K562 (cell line): Measurements from ENCODE around the gene COA3. TPM values are rescaled to one million over a fixed set of nuclear protein-coding genes. Genes with fewer than 3 reads are reported as not detected.

ENCODE experiments used
- ATAC-seq: fragments of 200-7000 bp; cut with Tn5 transposase; 3 replicates; pipeline ENCODE4 v1.9.1; 2020; ENCODE audit warnings: moderate library complexity
- BruUV-seq: library from RNA; stranded (reverse); fragments of 400-500 nt; replicated peaks from 2 replicates; lab custom pipeline; 2021; lab: Mats Ljungman, UMichigan
- CTCF ChIA-PET: fragments of 300-600 bp; formaldehyde crosslinking; extraction: SDS; loops from one replicate; lab custom pipeline; 2021; ENCODE audit warnings: low intra/inter-chr PET ratio; lab: Yijun Ruan, JAX
- POLR2A ChIA-PET: fragments of 300-600, 350-650 bp; sonication (Branson Sonifier 250); formaldehyde crosslinking; extraction: SDS; loops from one replicate; lab custom pipeline; 2021; ENCODE audit warnings: antibody characterized with exemption, inconsistent platforms; lab: Yijun Ruan, JAX
- DNase-seq, 4 experiments: peaks; one replicate each; pipeline versions ENCODE4 v3.0.0 to v3.0.0-alpha.2; 2011 to 2018; ENCODE audit warnings: low spot score in 3 of 4, mixed read lengths in 3 of 4; ENCODE audit errors: extremely low read depth in 1 of 4
- FAIRE-seq: peaks from 2 replicates; lab custom pipeline; 2011; peaks lifted over from hg19 to GRCh38; lab: Jason Lieb, UNC
- H2AFZ ChIP-seq: 2 replicates; pipeline ENCODE4 v1.6.0; 2011; ENCODE audit warnings: low read depth, low read length, control low read depth, inconsistent platforms
- H3K27ac ChIP-seq: fragments of 200-600 bp; 3 replicates; pipeline ENCODE4 v1.8.0; 2011; ENCODE audit warnings: low read depth, mild to moderate bottlenecking, control low read depth, inconsistent platforms, low read length, moderate library complexity, mixed read lengths; ENCODE audit errors: extremely low read depth
- H3K27me3 ChIP-seq, 2 experiments: fragments of 300-600 bp in 1 of 2; 2 replicates in 1 of 2; 3 replicates in 1 of 2; pipeline versions ENCODE4 v1.6.0 to v1.8.0; 2011; ENCODE audit warnings: inconsistent platforms in 2 of 2, low read length in 2 of 2, mild to moderate bottlenecking in 1 of 2, mixed read lengths in 1 of 2, moderate library complexity in 1 of 2; ENCODE audit not compliant: control insufficient read depth in 2 of 2, insufficient read depth in 2 of 2
- H3K36me3 ChIP-seq: fragments of 300-600 bp; 3 replicates; pipeline ENCODE4 v1.8.0; 2011; ENCODE audit warnings: mild to moderate bottlenecking, low read length, inconsistent platforms; ENCODE audit not compliant: control insufficient read depth, insufficient read depth
- H3K4me1 ChIP-seq, 2 experiments: fragments of 200-600 bp in 1 of 2; replicated peaks in 1 of 2; 2 replicates in 1 of 2; 3 replicates in 1 of 2; pipeline versions ENCODE4 v1.5.1 to v1.8.0; 2011; ENCODE audit warnings: inconsistent platforms in 2 of 2, low read length in 2 of 2, mild to moderate bottlenecking in 1 of 2, mixed read lengths in 1 of 2, moderate library complexity in 1 of 2; ENCODE audit not compliant: control insufficient read depth in 2 of 2, insufficient read depth in 2 of 2
- H3K4me2 ChIP-seq: 2 replicates; pipeline ENCODE4 v1.6.1; 2011; ENCODE audit warnings: low read length, control low read depth, inconsistent platforms, mixed read lengths; ENCODE audit not compliant: insufficient read depth
- H3K4me3 ChIP-seq: fragments of 200-600 bp; sonication (generic), shearing (Covaris generic); 2 replicates; pipeline ENCODE4 v1.5.1; 2016; ENCODE audit warnings: control low read depth, inconsistent platforms
- H3K79me2 ChIP-seq: fragments of 200-600 bp; 3 replicates; pipeline ENCODE4 v1.8.0; 2011; ENCODE audit warnings: low read length, inconsistent platforms; ENCODE audit not compliant: control insufficient read depth, insufficient read depth
- H3K9ac ChIP-seq, 2 experiments: 2 replicates each; pipeline versions ENCODE4 v1.6.0 to v1.6.1; 2011; ENCODE audit warnings: low read depth in 2 of 2, low read length in 2 of 2, control low read depth in 1 of 2, inconsistent platforms in 1 of 2, mild to moderate bottlenecking in 1 of 2, mixed read lengths in 1 of 2; ENCODE audit not compliant: insufficient read depth in 1 of 2
- H3K9me1 ChIP-seq: one replicate; pipeline ENCODE4 v1.6.0; 2011; ENCODE audit warnings: inconsistent platforms, mild to moderate bottlenecking, low read length, moderate library complexity; ENCODE audit not compliant: control insufficient read depth, insufficient read depth
- H3K9me3 ChIP-seq: replicated peaks from 2 replicates; pipeline ENCODE4 v1.5.1; 2011; ENCODE audit warnings: low read depth, low read length, inconsistent platforms; ENCODE audit not compliant: control insufficient read depth, insufficient read depth
- H4K20me1 ChIP-seq: replicated peaks from 2 replicates; pipeline ENCODE4 v1.6.1; 2011; ENCODE audit warnings: low read length, inconsistent platforms, mixed read lengths; ENCODE audit not compliant: control insufficient read depth, insufficient read depth
- CC2D1A ChIP-seq: fragments of 450-650 bp; IDR thresholded peaks from 2 replicates; pipeline ENCODE4 v1.6.1; 2017; ENCODE audit warnings: mild to moderate bottlenecking
- GATAD2A ChIP-seq: fragments of 450-650 bp; IDR thresholded peaks from 2 replicates; pipeline ENCODE4 v1.6.1; 2017
- NFIC ChIP-seq: fragments of 450-650 bp; IDR thresholded peaks from 2 replicates; pipeline ENCODE4 v1.6.1; 2017; ENCODE audit warnings: mild to moderate bottlenecking, inconsistent platforms
- POLR2A ChIP-seq: fragments of 450-650 bp; conservative IDR thresholded peaks from 2 replicates; pipeline ENCODE4 v1.6.1; 2016
- PPARD ChIP-seq: fragments of 250-450 bp; sonication (Bioruptor Pico); IDR thresholded peaks from 2 replicates; pipeline ENCODE4 v1.8.0; 2022; ENCODE audit warnings: inconsistent platforms, mild to moderate bottlenecking, moderate library complexity
- RFX1 ChIP-seq: fragments of 450-650 bp; IDR thresholded peaks from 2 replicates; pipeline ENCODE4 v1.6.1; 2016; ENCODE audit warnings: mild to moderate bottlenecking, moderate library complexity
- SIRT6 ChIP-seq: IDR thresholded peaks from one replicate; pipeline ENCODE4 v1.6.1; 2012; ENCODE audit warnings: low read depth, mild to moderate bottlenecking, control low read depth, inconsistent platforms, low read length, moderate library complexity
- TCF7 ChIP-seq: sonication (generic); IDR thresholded peaks from 2 replicates; pipeline ENCODE4 v1.6.1; 2016; ENCODE audit warnings: antibody characterized with exemption, borderline replicate concordance
- WGBS: fragments of 100-300 bp; shearing (Covaris generic); methylation state at CpG from one replicate; pipeline ENCODE4 v1.1.6; 2016; ENCODE audit warnings: low coverage, mixed read lengths; ENCODE audit not compliant: insufficient coverage; ENCODE audit errors: missing lambda C conversion rate; 5-methylcytosine and 5-hydroxymethylcytosine counted together
- in situ Hi-C: fragments of 300-500 bp; cut with MboI; formaldehyde crosslinking; loops from 4 replicates; pipeline ENCODE4 v1.15.0; 2018; ENCODE audit warnings: inconsistent platforms, mixed read lengths
- intact Hi-C: fragments of 100-400 bp; cut with micrococcal nuclease; formaldehyde crosslinking; loops from 2 replicates; pipeline ENCODE4 v1.14.2; 2022
- polyA plus RNA-seq, 8 experiments: library from polyadenylated mRNA; depleted of rRNA in 4 of 8; stranded (reverse) in 5 of 8; unstranded in 3 of 8; fragments of >200 nt; fragmentation: Nextera tagmentation in 2 of 8; fragmentation: Illumina TruSeq in 1 of 8; extraction: Ambion mirVana in 2 of 8; extraction: Trizol in 1 of 8; gene quantifications; 2 replicates each; pipeline versions ENCODE4 v1.2.1 to v1.2.3, GENCODE V29; 2011 to 2014; ENCODE audit warnings: inconsistent platforms in 1 of 8, missing spikeins in 1 of 8
- total RNA-seq, 7 experiments: library from RNA; depleted of rRNA in 6 of 7; stranded (reverse); fragments of >200 nt in 6 of 7; fragmentation: Illumina TruSeq in 2 of 7; extraction: Trizol in 2 of 7; gene quantifications; 2 replicates each; pipeline versions ENCODE4 v1.2.1 to v1.2.3, GENCODE V29; 2011 to 2021; ENCODE audit warnings: low replicate concordance in 1 of 7

Gene COA3
- total and polyA plus RNA-seq, 9 of the 15 experiments (the other 6 are each of a cell fraction or from before 2014, with no cell fraction given), result 49.6 to 153 (median 61.4) TPM

DNA sequence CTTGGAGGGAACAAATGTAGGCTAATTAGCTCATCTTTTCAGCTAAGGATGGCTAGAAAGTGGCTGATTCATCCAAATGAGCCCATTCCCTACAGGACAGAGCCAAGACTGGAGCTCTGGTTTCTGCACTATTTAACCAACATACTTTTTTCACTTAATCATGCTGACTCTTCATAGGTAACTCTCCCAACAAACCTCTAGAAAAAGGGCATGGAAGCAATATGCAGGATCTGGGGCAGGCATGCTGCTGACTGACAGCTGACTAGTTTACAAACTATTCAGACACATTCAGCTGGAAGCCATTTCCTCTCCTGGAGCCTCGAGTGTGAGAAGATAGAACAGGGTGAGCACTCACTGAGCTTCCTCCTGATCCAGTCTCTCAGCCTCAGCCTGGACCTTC is 19.4 kb upstream of the COA3 start:
- ChIA-PET POLR2A (interaction anchor here (0.6 to 1.4 kb wide), 10 partner anchors 12 to 895 kb away, joined by 3 to 7 read pairs (median 3); partner anchors contain the start of genes COA3, PSME3 and VPS25), CTCF (no interaction called here)
- H3K4me3 ChIP-seq, result no peak overlapping the region
- DNase-seq (no peak), FAIRE-seq (no peak), ATAC-seq (no peak)
- H3K9me1 ChIP-seq, result no peaks in the 10 kb centered on the region
- no peak overlapping the region for H2AFZ ChIP-seq
- intact Hi-C loops, result no loop called here
- WGBS, result 71% methylated on average over 1 of the region's 1 CpG
- in situ Hi-C loops, result no loop called here
- no peak overlapping the region; a peak in 1 of 4 replicates for H3K9ac ChIP-seq
- peaks cover 13% of the 10 kb centered on the region for H3K79me2 ChIP-seq
- BruUV-seq, result no TSS peak
- no peak for TF ChIP-seq TCF7
- TF ChIP-seq RFX1, result no peak
- no peak for TF ChIP-seq PPARD (CRISPR knock-in tag)
- no peak for TF ChIP-seq CC2D1A
- no peak for TF ChIP-seq GATAD2A
- H3K4me1 ChIP-seq, result no peaks in the 10 kb centered on the region
- no peaks in the 10 kb centered on the region for H4K20me1 ChIP-seq
- H3K27me3 ChIP-seq, result no peaks in the 10 kb centered on the region
- H3K4me2 ChIP-seq, result no peak overlapping the region
- H3K27ac ChIP-seq, result no peak overlapping the region
- peaks cover 92% of the 10 kb centered on the region for H3K36me3 ChIP-seq
- H3K9me3 ChIP-seq, result no peaks in the 10 kb centered on the region

DNA sequence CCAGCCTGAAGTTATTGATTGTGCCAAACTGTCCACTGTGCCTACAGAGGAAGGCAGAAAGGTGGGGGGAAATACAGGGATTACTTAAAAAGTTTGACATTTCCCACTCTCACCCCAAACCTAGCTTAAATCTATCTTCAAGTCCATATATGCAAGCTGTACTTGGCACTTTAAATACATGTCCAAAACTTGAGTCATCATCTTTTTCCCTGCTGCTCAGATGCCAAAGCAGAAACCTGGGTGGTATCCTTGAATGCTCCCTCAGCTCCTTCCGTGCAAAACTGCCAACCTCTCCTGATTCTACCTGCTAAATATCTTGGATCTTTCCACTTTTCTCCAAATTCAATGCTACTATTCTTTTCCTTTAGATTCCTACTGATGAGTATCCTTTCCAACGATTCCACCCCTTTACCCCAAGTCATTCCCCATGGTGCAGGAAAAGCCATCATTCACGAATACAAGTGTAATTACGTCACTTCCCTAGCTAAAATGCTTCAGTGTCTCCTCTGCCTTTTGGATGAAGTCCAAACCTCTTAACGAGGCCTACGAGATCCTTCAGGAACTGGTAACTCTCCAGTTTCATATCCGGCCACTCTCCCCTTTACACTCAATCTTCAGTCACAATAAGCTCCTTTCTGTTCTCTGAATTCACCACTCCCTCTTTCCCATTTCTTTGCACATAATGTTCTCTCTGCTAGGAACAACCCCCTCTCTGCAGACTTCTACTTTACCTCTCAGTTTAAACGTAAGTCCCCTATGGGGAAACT is 16.3 kb upstream of the COA3 start:
- Histone ChIP-seq H3K9me3 (no peaks in the 10 kb centered on the region), H3K4me1 (no peaks in the 10 kb centered on the region), H3K27me3 (no peaks in the 10 kb centered on the region)
- CTCF ChIA-PET, result no interaction called here
- in situ Hi-C loops, result no loop called here
- 0 out of 2 replicates have a peak, but pooled peaks have one; percentile 30 for TF ChIP-seq POLR2A
- TF ChIP-seq NFIC, result 0 out of 2 replicates have a peak, but pooled peaks have one; percentile 5
- no peak for TF ChIP-seq SIRT6
- TF ChIP-seq, all 486 proteins: peak for 2
- Histone ChIP-seq H4K20me1 (no peaks in the 10 kb centered on the region), H3K9ac (no peak overlapping the region), H3K36me3 (peaks cover 82% of the 10 kb centered on the region), H3K79me2 (no peaks in the 10 kb centered on the region), H3K27ac (no peak overlapping the region), H3K4me3 (no peak overlapping the region), H3K4me2 (no peak overlapping the region), H2AFZ (no peak overlapping the region), H3K9me1 (no peaks in the 10 kb centered on the region)
- no TSS peak for BruUV-seq
- no peak for FAIRE-seq
- POLR2A ChIA-PET, result interaction anchor here (0.5 to 1.9 kb wide), 9 partner anchors 9 to 713 kb away, joined by 3 to 8 read pairs (median 3); partner anchors contain the start of genes BECN1, CNTD1 and COA3
- no peak for DNase-seq
- intact Hi-C loops, result no loop called here
- no peak for ATAC-seq
- WGBS, result 79% methylated on average over 8 of the region's 8 CpGs
